Endothelial cell of umbilical vein (primary cell): Measurements from ENCODE around the gene TWIST2. TPM values are rescaled to one million over a fixed set of nuclear protein-coding genes. Genes with fewer than 3 reads are reported as not detected.

ENCODE experiments used
- BruUV-seq: library from RNA; stranded (reverse); fragments of 400-500 nt; replicated peaks from 2 replicates; lab custom pipeline; 2021; lab: Mats Ljungman, UMichigan
- CTCF ChIA-PET: fragments of 300-600, 350-600 bp; sonication (Branson Sonifier 250); formaldehyde crosslinking; loops from one replicate; lab custom pipeline; 2021; ENCODE audit warnings: antibody characterized with exemption, inconsistent platforms; lab: Charles Lee
- POLR2A ChIA-PET: fragments of 300-600, 350-600 bp; sonication (Branson Sonifier 250); formaldehyde crosslinking; loops from one replicate; lab custom pipeline; 2021; ENCODE audit warnings: antibody characterized with exemption, inconsistent platforms; lab: Charles Lee
- DNase-seq: peaks from one replicate; pipeline ENCODE4 v3.0.0-alpha.2; 2011; ENCODE audit warnings: low read depth, low spot score
- FAIRE-seq: peaks from 2 replicates; lab custom pipeline; 2011; peaks lifted over from hg19 to GRCh38; lab: Jason Lieb, UNC
- H2AFZ ChIP-seq: 2 replicates; pipeline ENCODE4 v1.6.0; 2012; ENCODE audit warnings: low read depth, low read length, control low read depth, inconsistent platforms
- H3K27ac ChIP-seq: 2 replicates; pipeline ENCODE4 v1.5.1; 2011; ENCODE audit warnings: low read depth, mild to moderate bottlenecking, control low read depth, low read length, moderate library complexity; ENCODE audit not compliant: insufficient read depth
- H3K27me3 ChIP-seq, 2 experiments: 2 replicates each; pipeline versions ENCODE4 v1.6.0 to v1.6.1; 2011; ENCODE audit warnings: low read length in 2 of 2, mixed read lengths in 1 of 2; ENCODE audit not compliant: control insufficient read depth in 2 of 2, insufficient read depth in 2 of 2
- H3K36me3 ChIP-seq, 2 experiments: 2 replicates in 1 of 2; 3 replicates in 1 of 2; pipeline ENCODE4 v1.5.1; 2011; ENCODE audit warnings: low read length in 2 of 2, mild to moderate bottlenecking in 1 of 2, moderate library complexity in 1 of 2; ENCODE audit not compliant: control insufficient read depth in 2 of 2, insufficient read depth in 2 of 2; ENCODE audit errors: extremely low read depth in 1 of 2
- H3K4me1 ChIP-seq: 3 replicates; pipeline ENCODE4 v1.5.1; 2011; ENCODE audit warnings: mild to moderate bottlenecking, low read length; ENCODE audit not compliant: control insufficient read depth, insufficient read depth; ENCODE audit errors: extremely low read depth
- H3K4me2 ChIP-seq: 2 replicates; pipeline ENCODE4 v1.6.1; 2011; ENCODE audit warnings: low read length, control low read depth, mixed read lengths; ENCODE audit not compliant: insufficient read depth
- H3K4me3 ChIP-seq, 3 experiments: fragments of 200-600 bp in 1 of 3; sonication (generic), shearing (Covaris generic) in 1 of 3; replicated peaks in 1 of 3; 2 replicates each; pipeline ENCODE4 v1.5.1; 2011 to 2016; ENCODE audit warnings: control low read depth in 3 of 3, low read length in 3 of 3, mild to moderate bottlenecking in 2 of 3, inconsistent platforms in 1 of 3, low read depth in 1 of 3, moderate library complexity in 1 of 3; ENCODE audit not compliant: insufficient read depth in 1 of 3
- H3K79me2 ChIP-seq: 2 replicates; pipeline ENCODE4 v1.6.0; 2012; ENCODE audit warnings: low read length, inconsistent platforms; ENCODE audit not compliant: control insufficient read depth, insufficient read depth
- H3K9ac ChIP-seq: replicated peaks from 2 replicates; pipeline ENCODE3; 2011; ENCODE audit warnings: low read length, control low read depth; ENCODE audit not compliant: insufficient read depth; ENCODE audit errors: extremely low read depth
- H3K9me1 ChIP-seq: replicated peaks from 3 replicates; pipeline ENCODE4 v1.6.0; 2011; ENCODE audit warnings: mild to moderate bottlenecking, low read length; ENCODE audit not compliant: control insufficient read depth, insufficient read depth; ENCODE audit errors: extremely low read depth
- H3K9me3 ChIP-seq: replicated peaks from 2 replicates; pipeline ENCODE4 v1.5.1; 2012; ENCODE audit warnings: low read length, inconsistent platforms; ENCODE audit not compliant: control insufficient read depth, insufficient read depth
- H4K20me1 ChIP-seq: replicated peaks from 2 replicates; pipeline ENCODE3; 2011; ENCODE audit warnings: mild to moderate bottlenecking, low read length; ENCODE audit not compliant: control insufficient read depth, insufficient read depth; ENCODE audit errors: extremely low read depth
- CTCF ChIP-seq, 2 donors: IDR thresholded peaks; 1 replicate in 1 of 2; 2 replicates in 1 of 2; pipeline ENCODE4 v1.5.1; 2011; ENCODE audit warnings: low read length in 2 of 2, mild to moderate bottlenecking in 2 of 2, moderate library complexity in 2 of 2, control low read depth in 1 of 2, inconsistent platforms in 1 of 2, low read depth in 1 of 2; ENCODE audit not compliant: insufficient read depth in 1 of 2; ENCODE audit errors: extremely low read depth in 1 of 2
- EZH2 ChIP-seq: IDR thresholded peaks from 2 replicates; pipeline ENCODE4 v1.6.1; 2012; ENCODE audit warnings: borderline replicate concordance, low read depth, mild to moderate bottlenecking, moderate library complexity, low read length, inconsistent platforms; ENCODE audit not compliant: severe bottlenecking
- FOS ChIP-seq: IDR thresholded peaks from 2 replicates; pipeline ENCODE4 v1.6.1; 2011; ENCODE audit warnings: mild to moderate bottlenecking, low read length, moderate library complexity, borderline replicate concordance; ENCODE audit not compliant: insufficient read depth
- GATA2 ChIP-seq: IDR thresholded peaks from 2 replicates; pipeline ENCODE4 v1.7.0; 2011; ENCODE audit warnings: low read depth, mild to moderate bottlenecking, moderate library complexity, mixed read lengths, low read length; ENCODE audit not compliant: insufficient read length, insufficient read depth
- JUN ChIP-seq: IDR thresholded peaks from 2 replicates; pipeline ENCODE4 v1.6.1; 2011; ENCODE audit warnings: borderline replicate concordance, low read depth; ENCODE audit not compliant: insufficient read length, insufficient read depth
- MYC ChIP-seq: IDR thresholded peaks from one replicate; pipeline ENCODE4 v1.6.1; 2011; ENCODE audit warnings: mild to moderate bottlenecking, low read depth, low read length
- POLR2A ChIP-seq: IDR thresholded peaks from 2 replicates; pipeline ENCODE4 v1.6.1; 2012; ENCODE audit warnings: low read depth, mild to moderate bottlenecking, control low read depth, low read length
- POLR2AphosphoS5 ChIP-seq: IDR thresholded peaks from 2 replicates; pipeline ENCODE4 v1.6.1; 2012; ENCODE audit warnings: low read depth, mild to moderate bottlenecking, control low read depth, low read length, moderate library complexity; ENCODE audit not compliant: insufficient read depth
- dilution Hi-C: fragments of 300-500 bp; cut with MboI; formaldehyde crosslinking; loops from one replicate; pipeline ENCODE4 v1.15.0; 2019; ENCODE audit warnings: low sequenced_read_pairs; ENCODE audit not compliant: extremely low pct_ligation_motif_present
- intact Hi-C: fragments of 100-400 bp; cut with micrococcal nuclease; formaldehyde crosslinking; loops from one replicate; pipeline ENCODE4 v1.10.0; 2022
- polyA plus RNA-seq, 4 experiments: library from polyadenylated mRNA; depleted of rRNA in 3 of 4; stranded (reverse) in 3 of 4; unstranded in 1 of 4; fragments of >200 nt; gene quantifications; 2 replicates each; pipeline versions ENCODE4 v1.2.1 to v1.2.3, GENCODE V29; 2011 to 2012; ENCODE audit warnings: missing spikeins in 1 of 4
- total RNA-seq: library from RNA; stranded (reverse); gene quantifications from 2 replicates; pipeline ENCODE4 v1.2.3, GENCODE V29; 2021
- TF ChIP-seq, protein P1 (sequence below): IDR thresholded peaks from 2 replicates; pipeline ENCODE4 v1.6.1; 2011; ENCODE audit not compliant: insufficient read depth, insufficient read length

Gene TWIST2
- total and polyA plus RNA-seq, 2 donors (not counting 3 experiments of a cell fraction or from before 2014, with no cell fraction given): 2.3 to 3.4 TPM

GRCh38 chr2:238851026-238851425, 3.1 kb downstream of the TWIST2 start:
- peaks cover 7 to 19% of the 10 kb centered on the region in 2 experiments for H3K27me3 ChIP-seq
- no peak overlapping the region for H3K9ac ChIP-seq
- H3K79me2 ChIP-seq: no peaks in the 10 kb centered on the region
- no peak overlapping the region for H3K4me3 ChIP-seq
- H3K9me3 ChIP-seq: no peaks in the 10 kb centered on the region
- H3K36me3 ChIP-seq: no peaks in the 10 kb centered on the region
- no peaks in the 10 kb centered on the region for H4K20me1 ChIP-seq
- DNase-seq (no peak), FAIRE-seq (peak; percentile 21)
- BruUV-seq: no TSS peak
- H3K9me1 ChIP-seq: no peaks in the 10 kb centered on the region
- dilution Hi-C loops (no loop called here), intact Hi-C loops (no loop called here)
- POLR2A ChIA-PET: no interaction called here
- H3K4me1 ChIP-seq: peaks cover 4% of the 10 kb centered on the region
- CTCF ChIA-PET: interaction anchor here (0.9 to 1.4 kb wide), 2 partner anchors 9 to 67 kb away, joined by 3 to 5 read pairs; no protein-coding TSS in a partner anchor
- H3K27ac ChIP-seq: no peak overlapping the region
- no peak overlapping the region for H2AFZ ChIP-seq
- TF ChIP-seq, protein P1, sequence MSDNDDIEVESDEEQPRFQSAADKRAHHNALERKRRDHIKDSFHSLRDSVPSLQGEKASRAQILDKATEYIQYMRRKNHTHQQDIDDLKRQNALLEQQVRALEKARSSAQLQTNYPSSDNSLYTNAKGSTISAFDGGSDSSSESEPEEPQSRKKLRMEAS: no peak
- TF ChIP-seq JUN: no peak
- no peak for TF ChIP-seq POLR2A
- TF ChIP-seq FOS: no peak
- no peak for TF ChIP-seq POLR2AphosphoS5
- no peak for TF ChIP-seq EZH2
- TF ChIP-seq GATA2: no peak
- TF ChIP-seq MYC: no peak
- TF ChIP-seq CTCF (IDR thresholded peaks at IDR 0.05; ENCODE audit: extremely low read depth in 1 of 2, insufficient read depth in 1 of 2, low read depth in 1 of 2, low read length in 2 of 2): no peak
- no peak overlapping the region for H3K4me2 ChIP-seq
